Caco-2 (cell line): ENCODE measurements around the gene CACNA1C. TPM values are rescaled to one million over a fixed set of nuclear protein-coding genes. Genes with fewer than 3 reads are reported as not detected.

ENCODE experiments used
- BruUV-seq: library from RNA; stranded (reverse); fragments of 400-500 nt; replicated peaks from 2 replicates; lab custom pipeline; 2021; lab: Mats Ljungman, UMichigan
- CTCF ChIA-PET: fragments of 300-600 bp; sonication (Branson Sonifier 250); formaldehyde crosslinking; loops from one replicate; lab custom pipeline; 2022; ENCODE audit warnings: antibody characterized with exemption; lab: Charles Lee
- POLR2A ChIA-PET: fragments of 300-600 bp; sonication (Branson Sonifier 250); formaldehyde crosslinking; loops from one replicate; lab custom pipeline; 2022; ENCODE audit warnings: antibody characterized with exemption; lab: Charles Lee
- DNase-seq, 2 experiments: peaks; one replicate each; pipeline versions ENCODE4 v3.0.0 to v3.0.0-alpha.2; 2020 to 2022
- H3K27me3 ChIP-seq: replicated peaks from 2 replicates; pipeline ENCODE4 v1.6.0; 2011; ENCODE audit warnings: low read length; ENCODE audit not compliant: control insufficient read depth, insufficient read depth
- H3K36me3 ChIP-seq: 2 replicates; pipeline ENCODE4 v1.5.1; 2011; ENCODE audit warnings: low read length; ENCODE audit not compliant: control insufficient read depth, insufficient read depth
- H3K4me1 ChIP-seq: fragments of 250-450 bp; sonication (Bioruptor Pico); 2 replicates; pipeline ENCODE4 v1.5.1; 2020; ENCODE audit warnings: mild to moderate bottlenecking
- H3K4me3 ChIP-seq: 2 replicates; pipeline ENCODE4 v1.5.1; 2011; ENCODE audit warnings: low read depth, mild to moderate bottlenecking, control low read depth, low read length
- H3K9me3 ChIP-seq: fragments of 250-450 bp; sonication (Bioruptor Pico); 2 replicates; pipeline ENCODE4 v1.5.1; 2020; ENCODE audit warnings: mild to moderate bottlenecking, moderate library complexity
- H3K27ac Mint-ChIP-seq: one replicate; pipeline ENCODE4 v1.8.0; 2022; ENCODE audit warnings: mixed read lengths; ENCODE audit not compliant: unreplicated experiment
- H3K27me3 Mint-ChIP-seq: one replicate; pipeline ENCODE4 v1.8.0; 2022; ENCODE audit warnings: mixed read lengths; ENCODE audit not compliant: insufficient read depth, unreplicated experiment
- H3K36me3 Mint-ChIP-seq: one replicate; pipeline ENCODE4 v1.8.0; 2022; ENCODE audit warnings: mild to moderate bottlenecking, mixed read lengths; ENCODE audit not compliant: insufficient read depth, unreplicated experiment
- H3K4me1 Mint-ChIP-seq: one replicate; pipeline ENCODE4 v1.8.0; 2022; ENCODE audit warnings: low read depth, mixed read lengths; ENCODE audit not compliant: unreplicated experiment
- H3K4me3 Mint-ChIP-seq: one replicate; pipeline ENCODE4 v1.8.0; 2022; ENCODE audit warnings: mild to moderate bottlenecking, moderate library complexity, mixed read lengths; ENCODE audit not compliant: unreplicated experiment
- H3K9me3 Mint-ChIP-seq: one replicate; pipeline ENCODE4 v1.8.0; 2022; ENCODE audit warnings: mixed read lengths; ENCODE audit not compliant: unreplicated experiment
- CTCF ChIP-seq, 2 experiments: fragments of 200-600 bp in 1 of 2; IDR thresholded peaks; 1 replicate in 1 of 2; 2 replicates in 1 of 2; pipeline versions ENCODE4 v1.5.1 to v1.8.0; 2011 to 2022; ENCODE audit warnings: antibody characterized with exemption in 1 of 2, control low read depth in 1 of 2, inconsistent platforms in 1 of 2, low read depth in 1 of 2, low read length in 1 of 2, mild to moderate bottlenecking in 1 of 2, moderate library complexity in 1 of 2; ENCODE audit not compliant: insufficient read depth in 1 of 2, severe bottlenecking in 1 of 2, unreplicated experiment in 1 of 2
- intact Hi-C: fragments of 100-400 bp; cut with micrococcal nuclease; formaldehyde crosslinking; loops from one replicate; pipeline ENCODE4 v1.10.0; 2022; ENCODE audit not compliant: unreplicated experiment
- total RNA-seq: library from RNA; stranded (reverse); gene quantifications from 2 replicates; pipeline ENCODE4 v1.2.3, GENCODE V29; 2022

The CACNA1C gene
- total RNA-seq, 1 experiment from 2014 or later: not detected

GRCh38 chr12:2306012-2306411 is 253.2 kb downstream of the CACNA1C start:
- Histone ChIP-seq H3K4me1 (no peaks in the 10 kb centered on the region), H3K36me3 (no peaks in the 10 kb centered on the region), H3K4me3 (no peak overlapping the region), H3K27me3 (peaks cover 2% of the 10 kb centered on the region), H3K9me3 (0 out of 2 replicates have a peak, but pooled peaks cover 3% of the 10 kb centered on the region)
- ChIA-PET POLR2A (no interaction called here), CTCF (no interaction called here)
- peaks cover 27% of the 10 kb centered on the region for H3K27me3 Mint-ChIP-seq
- no peak for DNase-seq
- H3K9me3 Mint-ChIP-seq: no peaks in the 10 kb centered on the region
- intact Hi-C loops: no loop called here
- H3K27ac Mint-ChIP-seq: no peak overlapping the region
- no peaks in the 10 kb centered on the region for H3K4me1 Mint-ChIP-seq
- TF ChIP-seq CTCF (IDR thresholded peaks at IDR 0.05; ENCODE audit: insufficient read depth in 1 of 2, low read depth in 1 of 2, low read length in 1 of 2, severe bottlenecking in 1 of 2, unreplicated experiment in 1 of 2): no peak
- BruUV-seq: no TSS peak
- no peak overlapping the region for H3K4me3 Mint-ChIP-seq
- H3K36me3 Mint-ChIP-seq: no peaks in the 10 kb centered on the region

DNA sequence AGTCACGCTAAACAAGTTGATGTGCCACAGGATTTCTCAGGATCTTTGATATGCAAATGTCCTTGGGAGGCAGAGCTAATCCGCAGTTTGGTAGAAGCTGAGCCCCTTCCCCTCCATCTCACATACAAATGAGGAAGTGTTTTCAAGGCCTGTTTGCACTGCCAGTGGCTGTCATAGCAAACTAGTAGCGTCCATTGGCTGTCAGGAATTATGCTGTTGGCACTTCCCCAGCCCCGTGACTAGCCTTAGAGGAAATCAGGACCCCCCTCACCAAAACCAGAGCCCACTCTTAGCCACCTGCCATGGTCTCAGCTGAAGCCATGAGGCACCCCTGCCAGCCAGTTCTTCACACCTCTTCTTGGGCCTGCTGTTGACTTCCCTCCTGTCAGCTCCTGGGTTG is 253.9 kb downstream of the CACNA1C start:
- Histone ChIP-seq H3K9me3 (0 out of 2 replicates have a peak, but pooled peaks cover 3% of the 10 kb centered on the region), H3K27me3 (peaks cover 2% of the 10 kb centered on the region), H3K4me3 (no peak overlapping the region), H3K4me1 (no peaks in the 10 kb centered on the region), H3K36me3 (no peaks in the 10 kb centered on the region)
- BruUV-seq: no TSS peak
- ChIA-PET POLR2A (no interaction called here), CTCF (no interaction called here)
- no peak for DNase-seq
- Mint-ChIP-seq H3K9me3 (no peaks in the 10 kb centered on the region), H3K36me3 (no peaks in the 10 kb centered on the region), H3K4me1 (no peaks in the 10 kb centered on the region), H3K4me3 (no peak overlapping the region), H3K27me3 (peaks cover 28% of the 10 kb centered on the region), H3K27ac (no peak overlapping the region)
- intact Hi-C loops: no loop called here
- TF ChIP-seq CTCF (IDR thresholded peaks at IDR 0.05; ENCODE audit: insufficient read depth in 1 of 2, low read depth in 1 of 2, low read length in 1 of 2, severe bottlenecking in 1 of 2, unreplicated experiment in 1 of 2): no peak

GRCh38 chr12:2307550-2307949 is 254.8 kb downstream of the CACNA1C start:
- H3K36me3 ChIP-seq: no peaks in the 10 kb centered on the region
- no peak for DNase-seq
- Mint-ChIP-seq H3K27me3 (peaks cover 30% of the 10 kb centered on the region), H3K27ac (no peak overlapping the region), H3K4me1 (no peaks in the 10 kb centered on the region), H3K36me3 (no peaks in the 10 kb centered on the region), H3K4me3 (no peak overlapping the region), H3K9me3 (no peaks in the 10 kb centered on the region)
- TF ChIP-seq CTCF (IDR thresholded peaks at IDR 0.05; ENCODE audit: insufficient read depth in 1 of 2, low read depth in 1 of 2, low read length in 1 of 2, severe bottlenecking in 1 of 2, unreplicated experiment in 1 of 2): no peak
- 0 out of 2 replicates have a peak, but pooled peaks cover 3% of the 10 kb centered on the region for H3K9me3 ChIP-seq
- CTCF ChIA-PET: no interaction called here
- no peak overlapping the region for H3K4me3 ChIP-seq
- POLR2A ChIA-PET: no interaction called here
- H3K27me3 ChIP-seq: peaks cover 2% of the 10 kb centered on the region
- intact Hi-C loops: no loop called here
- no TSS peak for BruUV-seq
- H3K4me1 ChIP-seq: no peaks in the 10 kb centered on the region
